GM18499 (cell line): ENCODE data around the gene MTCL1.

Source experiments
- ATAC-seq: cut with Tn5 transposase; IDR thresholded peaks from one replicate; pipeline ENCODE4 v1.9.1; 2021; ENCODE audit warnings: moderate number of reproducible peaks; ENCODE audit not compliant: insufficient read depth, unreplicated experiment

MTCL1 gene

DNA sequence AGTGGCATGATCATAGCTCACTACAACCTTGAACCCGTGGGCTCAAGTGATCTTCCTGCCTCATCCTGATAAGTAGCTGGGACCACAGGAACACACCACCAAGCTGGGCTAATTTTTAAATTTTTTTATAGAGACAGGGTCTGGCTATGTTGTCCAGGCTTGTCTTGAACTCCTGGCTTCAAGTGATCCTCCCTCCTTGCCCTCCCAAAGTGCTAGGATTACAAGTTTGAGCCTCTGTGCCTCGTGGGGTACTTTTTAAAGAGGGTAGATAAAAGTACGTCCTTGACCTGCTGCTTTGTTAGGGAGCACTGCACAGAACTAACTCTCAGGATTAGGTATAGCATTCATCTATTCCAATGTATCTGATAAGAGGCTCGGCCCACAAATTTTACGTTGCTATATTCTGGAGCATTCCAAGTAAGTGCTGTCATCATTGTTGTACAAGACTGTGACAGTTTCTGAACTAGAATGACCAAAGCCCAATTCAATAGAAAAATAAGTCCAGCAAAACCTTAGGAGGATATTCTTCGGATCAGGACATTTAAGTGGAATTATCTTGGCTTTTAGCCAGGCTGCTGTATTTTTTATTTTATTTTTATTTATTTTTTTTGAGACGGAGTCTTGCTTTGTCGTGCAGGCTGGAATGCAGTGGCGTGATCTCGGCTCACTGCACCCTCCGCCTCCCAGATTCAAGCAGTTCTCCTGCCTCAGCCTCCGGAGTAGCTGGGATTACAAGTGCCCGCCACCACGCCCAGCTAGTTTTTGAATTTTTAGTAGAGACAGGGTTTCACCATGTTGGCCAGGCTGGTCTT is 4.1 kb downstream of the MTCL1 start:
- no peak for ATAC-seq

DNA sequence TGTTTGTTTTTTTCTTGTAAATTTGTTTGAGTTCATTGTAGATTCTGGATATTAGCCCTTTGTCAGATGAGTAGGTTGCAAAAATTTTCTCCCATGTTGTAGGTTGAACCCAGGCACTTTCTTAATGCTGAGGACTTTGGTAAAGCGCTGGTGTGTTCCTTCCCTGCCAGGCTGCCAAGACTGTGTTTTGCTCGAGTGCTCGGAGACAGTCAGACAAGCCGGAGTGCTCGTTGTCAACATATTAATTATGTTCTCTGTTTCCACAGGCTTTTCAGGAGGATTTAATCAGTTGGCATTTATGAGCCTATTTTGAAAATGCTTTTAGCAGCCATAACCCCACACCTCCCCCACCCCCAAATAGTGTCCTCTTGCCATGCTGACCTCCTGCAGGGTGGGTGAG is 6.4 kb downstream of the MTCL1 start:
- ATAC-seq: no peak

DNA sequence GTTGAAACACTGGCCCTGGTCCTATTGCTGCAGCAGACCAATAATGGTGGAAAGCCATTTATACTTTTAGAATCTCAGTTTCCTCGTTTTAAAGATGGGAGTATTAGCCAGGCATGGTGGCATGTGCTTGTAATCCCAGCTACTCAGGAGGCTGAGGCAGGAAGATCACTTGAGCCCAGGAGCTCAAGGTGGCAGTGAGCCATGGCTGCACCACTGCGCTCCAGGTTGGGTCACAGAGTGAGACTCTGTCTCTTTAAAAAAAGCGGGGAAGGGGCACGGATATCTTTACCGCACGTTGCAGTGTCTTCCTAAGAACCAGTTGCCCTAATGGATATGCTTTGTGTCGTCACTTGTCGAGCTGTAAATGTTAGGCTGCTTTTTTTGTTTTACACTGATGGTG is 8.3 kb downstream of the MTCL1 start:
- ATAC-seq: no peak

DNA sequence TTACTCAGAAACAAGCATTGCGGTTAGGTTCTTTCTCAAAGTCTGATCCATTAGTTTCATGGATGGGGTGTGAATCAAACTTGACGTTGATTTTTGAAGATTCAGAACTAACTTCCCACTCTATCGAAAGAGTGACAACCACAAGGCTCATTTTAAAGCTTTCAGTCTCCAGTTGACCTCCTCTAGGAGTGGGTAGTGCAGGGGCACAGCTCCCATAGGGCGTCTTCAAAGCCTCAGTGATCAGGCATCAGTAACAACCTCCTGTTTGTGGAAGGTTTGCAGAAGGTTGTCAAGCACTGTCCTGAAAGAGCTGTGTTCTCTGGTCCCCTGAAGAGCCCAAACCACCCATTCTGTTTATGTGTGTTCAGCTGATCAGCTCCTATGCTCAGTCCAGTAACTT is 10.2 kb downstream of the MTCL1 start:
- no peak for ATAC-seq

DNA sequence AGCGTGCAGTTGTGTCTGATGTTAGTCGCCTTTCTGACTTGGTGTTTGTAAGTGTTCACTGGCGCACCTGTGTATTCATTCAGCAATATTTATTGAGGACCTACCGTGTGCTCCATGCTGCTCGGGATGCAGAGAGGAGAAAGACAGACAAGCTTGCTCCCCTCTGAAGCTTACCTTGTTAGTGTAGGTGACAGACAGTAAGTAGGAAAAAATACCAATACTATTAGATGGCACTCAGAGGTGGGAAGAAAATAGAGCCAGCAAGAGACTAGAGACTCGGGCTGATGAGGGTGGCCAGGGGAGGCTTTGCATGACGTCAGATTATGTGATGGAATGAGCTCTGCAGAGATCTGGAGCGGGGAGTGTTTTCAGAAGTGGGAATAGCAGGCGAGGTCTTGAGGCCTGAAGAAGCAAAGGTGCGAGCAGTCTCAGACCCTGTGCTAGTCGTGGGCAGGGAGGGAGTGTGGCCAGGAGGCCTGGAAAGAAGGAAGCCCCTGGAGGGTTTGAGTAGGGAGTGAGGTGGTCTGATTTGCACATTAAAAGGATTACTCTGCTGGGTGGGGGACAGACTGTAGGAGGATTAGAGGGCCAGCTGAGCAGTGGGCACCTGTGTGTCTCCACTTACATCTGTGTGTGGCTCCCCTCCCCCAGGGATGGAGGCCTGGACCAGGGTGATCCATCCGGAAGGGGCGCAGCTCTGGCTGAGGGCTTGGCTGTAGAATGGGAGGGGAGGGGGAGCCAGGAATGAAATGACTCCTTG is 11.8 kb downstream of the MTCL1 start:
- no peak for ATAC-seq

DNA sequence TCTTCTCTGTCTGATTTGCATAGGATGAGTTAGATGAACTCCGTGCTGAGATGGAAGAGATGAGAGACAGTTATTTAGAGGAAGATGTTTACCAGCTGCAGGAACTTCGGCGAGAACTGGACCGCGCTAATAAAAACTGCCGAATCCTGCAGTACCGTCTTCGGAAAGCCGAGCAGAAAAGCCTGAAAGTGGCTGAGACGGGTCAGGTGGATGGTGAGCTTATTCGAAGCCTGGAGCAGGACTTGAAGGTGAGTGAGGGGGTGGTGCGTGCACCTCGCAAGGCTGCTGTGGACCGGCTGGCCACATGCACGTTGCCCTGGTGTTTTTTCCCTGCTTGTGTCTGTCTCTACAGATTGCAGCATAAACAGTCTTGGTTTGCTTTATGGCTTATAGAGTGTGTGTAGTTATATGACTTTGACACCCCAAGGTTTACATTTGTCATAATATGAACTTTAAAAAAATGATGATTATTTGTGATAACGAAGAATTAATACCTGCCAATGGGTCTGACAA is 13.1 kb downstream of the MTCL1 start:
- no peak for ATAC-seq

DNA sequence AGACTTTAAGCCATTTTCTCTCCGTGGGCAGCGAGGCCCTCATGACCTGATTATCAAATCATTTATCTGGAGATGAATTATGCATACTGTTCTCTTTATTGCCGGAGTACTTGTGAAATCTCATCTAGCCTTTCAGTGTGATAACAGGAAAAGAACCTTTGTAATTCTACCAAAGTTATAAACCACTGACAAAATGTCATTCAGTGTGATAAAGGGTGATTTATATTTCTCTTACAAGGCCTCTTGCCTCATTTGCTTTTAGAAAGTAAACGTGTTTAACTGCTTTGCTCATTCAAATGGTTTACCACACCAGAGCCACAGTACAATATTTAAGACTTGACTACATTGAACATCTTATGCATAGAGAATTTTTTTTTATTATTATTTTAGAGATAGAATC is 13.8 kb downstream of the MTCL1 start:
- ATAC-seq: no peak

DNA sequence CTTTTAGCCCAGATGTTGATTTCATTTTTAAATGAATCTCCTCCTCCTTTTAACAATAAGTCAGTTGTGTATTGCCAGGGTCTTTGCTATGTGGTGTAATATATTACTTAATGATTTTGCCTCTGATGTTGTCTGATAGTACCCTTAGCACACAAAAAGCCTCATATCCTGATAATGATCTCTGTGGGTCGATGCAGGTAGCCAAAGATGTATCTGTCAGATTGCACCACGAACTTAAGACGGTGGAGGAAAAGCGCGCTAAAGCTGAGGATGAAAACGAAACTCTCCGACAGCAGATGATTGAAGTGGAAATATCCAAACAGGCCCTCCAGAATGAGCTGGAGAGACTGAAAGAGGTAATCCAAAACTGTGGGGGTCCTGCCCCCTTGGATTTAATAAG is 14.8 kb downstream of the MTCL1 start:
- no peak for ATAC-seq

DNA sequence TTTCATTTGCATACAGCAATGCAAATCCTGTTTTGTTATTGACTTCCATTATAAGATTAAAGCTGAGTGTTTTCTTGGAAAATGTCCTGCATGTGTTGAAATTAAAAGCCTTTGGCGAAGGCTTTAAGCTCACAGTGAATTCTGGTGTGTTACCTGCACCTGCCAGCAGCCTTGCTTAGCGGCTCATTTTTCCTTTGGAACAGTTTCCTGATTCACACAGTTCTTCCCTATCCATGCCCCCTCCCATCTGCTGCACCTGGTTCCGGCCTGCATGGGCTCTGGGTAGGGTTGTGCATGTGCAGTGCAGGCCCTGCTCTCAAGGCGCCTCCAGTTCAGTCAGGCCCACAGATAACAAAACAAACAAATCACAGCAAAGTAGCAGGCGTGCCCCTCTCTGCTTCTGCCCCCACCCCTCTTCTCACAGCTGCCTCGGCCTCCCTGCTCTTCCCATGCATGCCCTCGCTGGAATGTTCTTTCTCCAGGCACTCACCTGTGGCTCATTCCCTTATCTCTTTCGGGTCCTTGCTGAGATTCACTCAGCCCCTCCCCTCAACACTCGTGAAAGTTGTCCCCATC is 15.8 kb downstream of the MTCL1 start:
- ATAC-seq: no peak

DNA sequence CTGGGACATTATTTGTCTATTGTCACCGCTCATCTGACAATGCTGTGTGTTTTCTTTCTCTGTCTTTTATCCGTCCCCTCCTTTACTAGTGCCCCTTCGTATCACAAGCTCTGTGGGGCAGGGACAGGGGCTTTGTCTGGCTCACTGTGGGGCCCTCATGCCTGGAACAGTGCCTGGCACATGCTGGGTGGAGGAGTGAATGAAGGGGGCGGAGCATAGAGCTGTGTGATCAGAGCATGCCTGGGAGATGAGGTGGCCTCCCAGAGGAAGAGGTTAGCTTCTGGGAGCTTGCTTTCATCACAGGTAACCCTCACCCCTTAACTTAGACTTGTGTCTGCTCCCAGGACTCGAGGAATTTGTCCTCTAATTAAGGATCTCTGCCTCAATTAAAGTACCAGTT is 16.4 kb downstream of the MTCL1 start:
- ATAC-seq: no peak

DNA sequence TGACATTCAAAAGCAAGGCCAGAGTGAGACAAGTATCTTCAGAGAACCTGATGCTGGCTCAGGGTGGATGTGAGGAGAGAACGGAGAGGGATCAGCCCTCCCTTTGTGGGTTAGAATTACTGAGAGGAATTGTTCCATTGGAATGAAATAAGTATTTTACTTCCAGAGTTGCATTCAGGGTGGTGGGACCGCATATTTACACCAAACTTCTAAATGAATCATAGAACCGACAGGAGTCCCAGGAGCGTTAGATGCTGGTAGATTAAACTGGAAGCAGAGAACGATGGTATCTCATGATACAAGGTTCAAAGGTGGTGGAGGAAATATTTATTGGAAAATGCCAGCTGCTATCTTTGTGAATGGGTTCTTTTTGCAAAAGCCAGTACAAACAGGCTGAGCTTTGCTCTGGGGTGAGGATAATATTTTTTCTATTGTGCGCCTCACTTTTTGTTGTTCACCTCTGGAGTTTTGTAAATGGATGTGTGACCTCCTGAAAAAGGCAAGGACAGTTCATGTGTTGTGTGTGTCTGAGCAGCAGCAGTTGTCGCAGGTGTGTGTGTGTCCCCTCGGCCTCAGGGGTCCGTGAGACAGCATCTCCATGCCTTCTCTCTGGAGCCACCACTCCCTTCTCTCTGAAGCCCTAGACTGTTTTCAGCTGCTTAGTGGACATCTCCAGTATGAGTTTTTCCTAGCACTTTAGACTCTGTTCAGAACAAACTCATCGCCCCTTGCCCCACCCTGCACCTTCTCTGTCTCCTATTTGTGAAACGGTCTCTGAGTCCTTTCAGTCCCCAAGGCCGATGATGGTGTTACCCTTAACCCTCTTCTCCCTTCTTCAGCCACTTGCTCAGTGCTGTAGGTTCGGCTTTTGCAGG is 17.8 kb downstream of the MTCL1 start:
- no peak for ATAC-seq

DNA sequence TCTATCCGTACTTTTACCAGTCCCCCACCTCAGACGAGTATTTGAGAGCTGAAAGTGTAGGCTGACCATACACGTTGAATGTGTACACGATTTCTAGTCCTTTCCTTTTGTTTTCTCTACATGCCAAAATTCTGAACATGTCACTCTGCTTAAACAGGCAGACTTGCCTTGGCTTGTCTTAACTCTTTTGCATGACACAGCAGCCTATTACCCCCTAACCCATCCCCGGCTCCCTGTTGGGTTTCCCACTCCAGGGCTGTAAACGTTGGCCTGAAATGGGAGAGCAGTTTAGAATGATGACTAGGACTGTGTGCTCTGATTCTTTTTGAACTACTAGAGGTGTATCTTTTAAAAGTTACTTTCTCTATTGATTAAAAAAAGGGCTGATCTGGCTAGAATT is 19.1 kb downstream of the MTCL1 start:
- no peak for ATAC-seq

DNA sequence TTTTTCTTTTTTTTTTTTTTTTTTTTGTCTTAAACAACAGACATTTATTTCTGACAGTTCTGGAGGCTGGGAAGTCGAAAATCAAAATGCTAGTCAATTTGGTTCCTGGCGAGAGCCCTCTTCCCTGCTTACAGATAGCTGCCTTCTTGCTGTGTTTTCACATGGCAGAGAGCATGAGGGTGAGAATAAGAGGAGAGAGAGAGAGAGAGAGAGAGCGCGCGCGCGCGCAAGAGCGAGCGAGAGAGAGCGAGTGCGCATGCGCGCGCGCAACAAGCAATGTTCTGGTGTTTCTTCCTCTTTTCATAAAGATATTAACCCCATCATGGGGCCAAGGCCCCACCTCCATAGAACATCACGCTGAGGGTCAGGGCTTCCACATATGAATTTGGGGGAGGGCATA is 20.9 kb downstream of the MTCL1 start:
- ATAC-seq: no peak

DNA sequence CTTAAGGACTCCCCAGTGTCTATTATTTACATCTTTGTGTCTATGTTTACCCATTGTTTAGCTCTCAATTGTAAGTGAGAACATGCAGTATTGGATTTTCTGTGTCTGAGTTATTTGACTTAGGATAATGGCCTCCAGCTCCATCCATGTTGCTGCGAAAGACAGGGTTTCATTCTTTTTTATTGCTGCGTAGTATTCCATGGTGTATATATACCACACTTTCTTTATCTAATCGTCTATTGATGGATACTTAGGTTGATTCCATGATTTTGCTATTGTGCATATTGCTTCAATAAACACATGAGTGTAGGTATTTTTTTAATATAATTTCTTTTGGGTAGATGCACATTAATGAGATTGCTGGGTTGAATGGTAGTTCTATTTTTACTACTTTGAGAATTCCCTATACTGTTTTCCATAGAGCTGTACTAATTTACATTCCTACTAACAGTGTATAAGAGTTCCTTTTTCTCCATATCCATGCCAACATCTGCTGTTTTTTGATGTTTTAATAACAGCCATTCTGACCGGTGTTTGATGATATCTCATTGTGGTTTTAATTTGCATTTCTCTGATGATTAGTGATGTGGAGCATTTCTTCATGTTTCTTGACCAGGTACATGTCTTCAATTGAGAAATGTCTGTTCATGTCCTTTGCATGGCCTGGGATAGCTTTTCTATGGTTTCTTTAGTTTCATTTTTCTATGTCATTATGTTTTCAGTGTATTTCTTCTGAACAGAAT is 21.8 kb downstream of the MTCL1 start:
- ATAC-seq: no peak

DNA sequence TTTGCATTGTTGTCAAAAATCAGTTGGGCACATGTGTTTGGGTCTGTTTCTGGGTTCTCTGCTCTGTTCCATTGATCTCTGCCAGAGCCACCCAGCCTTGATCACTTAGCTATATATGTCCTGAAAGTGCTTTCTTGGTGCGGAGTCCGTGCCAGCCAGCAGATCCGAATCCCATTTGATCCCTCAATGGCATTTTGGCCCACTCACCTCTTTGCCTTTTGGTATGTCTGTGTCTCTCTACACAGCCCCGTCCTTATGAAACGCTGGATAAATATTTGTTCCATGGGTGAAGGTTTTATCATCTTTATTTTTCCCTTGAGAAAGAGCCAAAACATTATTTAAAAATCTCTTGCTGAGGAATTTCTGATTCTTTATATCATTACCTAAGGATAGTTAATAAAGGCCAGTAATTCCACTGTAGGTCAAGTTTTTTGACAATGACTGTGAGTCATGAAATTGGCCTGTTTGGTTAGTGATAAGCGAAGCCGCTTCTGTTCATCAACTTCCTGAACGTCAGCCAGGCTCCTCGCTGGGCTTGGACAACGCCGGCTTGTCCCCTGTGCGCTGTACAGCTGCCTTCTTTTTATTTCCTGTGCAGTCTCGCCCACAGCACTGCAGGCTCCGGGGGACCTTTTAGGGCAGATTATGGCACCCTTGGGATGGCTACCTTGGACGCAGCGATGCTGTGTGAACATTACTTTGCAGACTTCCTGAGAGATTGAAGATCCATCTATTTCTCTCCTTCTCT is 24.9 kb downstream of the MTCL1 start:
- no peak for ATAC-seq

DNA sequence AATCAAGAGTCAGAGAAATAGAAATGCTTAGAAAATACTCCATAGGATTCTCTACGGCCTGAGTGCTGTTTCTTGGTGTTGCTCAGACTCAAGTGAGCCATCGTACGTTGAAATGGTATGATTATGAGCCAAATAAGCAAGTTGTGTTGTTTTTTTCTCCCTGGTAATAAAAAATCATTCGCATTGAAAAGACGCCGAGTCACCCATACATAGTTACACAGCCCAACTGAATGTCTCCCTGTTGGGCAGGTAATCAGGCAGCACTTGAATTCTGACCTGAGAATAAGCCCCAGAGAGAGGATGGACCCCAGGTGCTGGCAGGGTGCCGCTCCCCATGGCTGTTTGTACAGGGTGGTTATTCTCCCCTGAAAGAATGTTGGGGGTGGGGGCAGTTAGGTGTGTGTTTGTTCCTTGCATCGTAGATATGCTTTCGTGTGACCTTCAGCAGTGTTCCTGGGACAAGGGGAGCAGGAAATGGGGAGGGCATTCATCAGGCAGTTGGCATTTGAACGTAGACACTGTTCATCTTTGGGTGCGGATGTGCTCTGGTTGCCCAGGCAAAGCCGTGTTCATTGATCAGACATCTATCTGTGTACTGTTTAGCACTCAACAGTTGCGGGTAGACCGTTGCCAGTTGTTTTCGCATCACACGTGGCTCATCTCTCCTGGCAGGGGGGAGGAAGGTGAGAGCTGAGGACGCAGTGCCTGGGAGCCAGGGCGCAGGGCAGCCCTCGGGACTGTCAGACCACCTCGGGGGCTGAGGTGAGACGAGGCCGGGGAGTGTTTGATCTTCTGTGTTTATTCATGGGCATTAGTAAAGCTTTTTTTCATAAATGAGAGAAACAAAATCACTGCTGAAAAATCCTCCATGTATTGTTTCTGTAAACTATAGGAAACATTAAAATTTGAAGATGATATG is 27.3 kb downstream of the MTCL1 start:
- no peak for ATAC-seq

DNA sequence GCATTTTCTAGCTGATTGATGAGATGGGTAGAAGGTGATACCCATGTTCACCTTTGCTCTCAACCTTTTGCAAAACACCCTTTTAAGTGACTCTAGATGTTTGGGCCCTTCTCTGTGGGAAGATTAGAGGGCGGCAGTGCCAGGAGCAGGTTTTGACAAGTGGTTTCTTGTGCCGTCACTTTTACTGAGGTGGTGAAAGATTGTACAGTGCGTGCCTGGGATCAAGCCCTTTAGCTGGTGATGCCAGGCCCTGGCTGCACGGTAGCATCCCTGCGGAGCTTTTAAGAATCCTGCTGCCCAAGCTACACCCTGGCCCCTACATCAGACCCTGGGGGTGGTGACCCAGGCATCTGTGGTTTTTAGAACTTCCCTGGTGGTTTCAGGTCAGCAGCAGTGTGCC is 29.1 kb downstream of the MTCL1 start:
- no peak for ATAC-seq

DNA sequence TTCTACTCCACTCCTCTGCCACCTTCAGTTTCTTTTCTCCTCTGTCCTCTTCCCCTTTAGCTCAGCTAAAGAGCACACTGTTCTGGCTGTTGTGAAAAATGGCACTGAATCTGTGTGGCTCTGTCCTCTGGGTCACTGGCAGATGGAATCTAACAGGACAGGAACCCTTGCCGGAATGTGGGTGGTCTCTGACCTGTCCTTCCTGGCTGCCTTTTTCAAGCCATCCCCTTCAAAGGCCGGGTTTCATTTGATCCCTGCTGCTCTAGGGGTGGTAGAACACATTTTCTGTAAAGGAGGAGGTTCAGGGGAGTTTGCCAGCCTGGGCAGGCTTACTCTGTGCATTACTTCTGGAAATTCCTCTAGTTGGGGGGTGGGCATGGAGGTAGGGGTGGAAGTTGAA is 29.9 kb downstream of the MTCL1 start:
- no peak for ATAC-seq
